Measurements from ENCODE around the gene PHGDH.

DNA sequence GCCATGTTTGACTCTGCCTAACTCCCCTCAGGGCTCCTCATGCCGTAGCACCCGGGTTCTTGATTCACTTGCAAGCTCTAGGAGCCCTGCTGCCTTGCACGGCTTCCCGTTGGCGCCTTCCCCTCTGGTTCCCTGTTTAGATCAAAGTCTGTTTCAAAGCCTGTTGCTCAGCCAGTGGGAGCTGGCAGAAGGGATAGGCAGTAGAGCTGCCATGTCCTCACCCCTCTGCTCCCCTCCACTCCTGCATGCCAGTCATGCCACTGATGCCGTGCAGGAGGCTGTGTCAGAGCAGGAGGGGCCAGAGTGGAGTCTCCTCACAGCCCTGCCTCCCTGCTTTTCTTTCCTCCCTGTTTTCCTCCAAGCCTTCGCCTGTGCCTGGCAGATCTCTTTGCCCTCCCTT is 30.5 kb downstream of the PHGDH start:
- TF ChIP-seq, protein P1, sequence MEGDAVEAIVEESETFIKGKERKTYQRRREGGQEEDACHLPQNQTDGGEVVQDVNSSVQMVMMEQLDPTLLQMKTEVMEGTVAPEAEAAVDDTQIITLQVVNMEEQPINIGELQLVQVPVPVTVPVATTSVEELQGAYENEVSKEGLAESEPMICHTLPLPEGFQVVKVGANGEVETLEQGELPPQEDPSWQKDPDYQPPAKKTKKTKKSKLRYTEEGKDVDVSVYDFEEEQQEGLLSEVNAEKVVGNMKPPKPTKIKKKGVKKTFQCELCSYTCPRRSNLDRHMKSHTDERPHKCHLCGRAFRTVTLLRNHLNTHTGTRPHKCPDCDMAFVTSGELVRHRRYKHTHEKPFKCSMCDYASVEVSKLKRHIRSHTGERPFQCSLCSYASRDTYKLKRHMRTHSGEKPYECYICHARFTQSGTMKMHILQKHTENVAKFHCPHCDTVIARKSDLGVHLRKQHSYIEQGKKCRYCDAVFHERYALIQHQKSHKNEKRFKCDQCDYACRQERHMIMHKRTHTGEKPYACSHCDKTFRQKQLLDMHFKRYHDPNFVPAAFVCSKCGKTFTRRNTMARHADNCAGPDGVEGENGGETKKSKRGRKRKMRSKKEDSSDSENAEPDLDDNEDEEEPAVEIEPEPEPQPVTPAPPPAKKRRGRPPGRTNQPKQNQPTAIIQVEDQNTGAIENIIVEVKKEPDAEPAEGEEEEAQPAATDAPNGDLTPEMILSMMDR (IDR thresholded peaks at IDR 0.05; ENCODE audit: insufficient read depth, low read depth, low read length): no peak
- TF ChIP-seq EZH2 (IDR thresholded peaks at IDR 0.05; ENCODE audit: insufficient read depth, low read length): no peak

All from astrocyte (in vitro differentiated cells and primary cell).